HG02938 (cell line): ENCODE measurements around the gene KATNIP.

Source experiments
- ATAC-seq: cut with Tn5 transposase; IDR thresholded peaks from one replicate; pipeline ENCODE4 v1.9.1; 2021; ENCODE audit warnings: mild to moderate bottlenecking, moderate library complexity; ENCODE audit not compliant: unreplicated experiment

KATNIP gene

GRCh38 chr16:27579087-27579980, 29.4 kb downstream of the KATNIP start:
- no peak for ATAC-seq

- no peak for ATAC-seq
These were observed 32.9 kb downstream of the KATNIP start for GRCh38 chr16:27582883-27583282.

GRCh38 chr16:27583634-27584033, 33.7 kb downstream of the KATNIP start:
- no peak for ATAC-seq

- no peak for ATAC-seq
These were observed 35.3 kb downstream of the KATNIP start for GRCh38 chr16:27585200-27585599.

- no peak for ATAC-seq
These were observed 36.8 kb downstream of the KATNIP start for GRCh38 chr16:27586711-27587110.

GRCh38 chr16:27588057-27588456, 38.1 kb downstream of the KATNIP start:
- no peak for ATAC-seq

- no peak for ATAC-seq
These were observed 41.9 kb downstream of the KATNIP start for GRCh38 chr16:27591837-27592236.

GRCh38 chr16:27595475-27595874, 45.5 kb downstream of the KATNIP start:
- ATAC-seq, result no peak

- no peak for ATAC-seq
These were observed 46.0 kb downstream of the KATNIP start for GRCh38 chr16:27595993-27596392.

- ATAC-seq, result no peak
These were observed 46.5 kb downstream of the KATNIP start for GRCh38 chr16:27596411-27596810.

GRCh38 chr16:27597361-27597760, 47.4 kb downstream of the KATNIP start:
- ATAC-seq, result no peak

- no peak for ATAC-seq
These were observed 48.3 kb downstream of the KATNIP start for GRCh38 chr16:27598220-27598619.

- no peak for ATAC-seq
These were observed 49.1 kb downstream of the KATNIP start for GRCh38 chr16:27598931-27599565.

- ATAC-seq, result no peak
These were observed 49.7 kb downstream of the KATNIP start for GRCh38 chr16:27599606-27600005.
